GM18867 (cell line): ENCODE results near the gene MAG.
A peak's percentile ranks its signal among the peaks of the same experiment; 100 is the strongest.

ENCODE experiments used
- ATAC-seq: cut with Tn5 transposase; IDR thresholded peaks from one replicate; pipeline ENCODE4 v1.9.1; 2021; ENCODE audit warnings: mild to moderate bottlenecking, moderate library complexity; ENCODE audit not compliant: unreplicated experiment

The MAG gene

GRCh38 chr19:35265126-35265899 lies 26.6 kb upstream of the MAG start:
- no peak for ATAC-seq

- ATAC-seq, result no peak
Observed at GRCh38 chr19:35265900-35266519, 26.0 kb upstream of the MAG start.

- ATAC-seq, result no peak
Observed at GRCh38 chr19:35266520-35267352, 25.2 kb upstream of the MAG start.

GRCh38 chr19:35267353-35267817 lies 24.6 kb upstream of the MAG start:
- ATAC-seq, result no peak

- ATAC-seq, result peak; percentile 45
Observed at GRCh38 chr19:35267818-35268535, 24.0 kb upstream of the MAG start.

- peak; percentile 33 for ATAC-seq
Observed at GRCh38 chr19:35268536-35269437, 23.2 kb upstream of the MAG start, which contains the start of gene USF2. TSS of gene USF2 (plus strand) at chr19:35268962. CDS start at chr19:35269102, 140 bp downstream.

GRCh38 chr19:35269438-35270117 lies 22.4 kb upstream of the MAG start:
- ATAC-seq, result peak; percentile 47

- ATAC-seq, result no peak
Observed at GRCh38 chr19:35270381-35270811, 21.6 kb upstream of the MAG start.

GRCh38 chr19:35271546-35271945 lies 20.4 kb upstream of the MAG start:
- ATAC-seq, result no peak

- no peak for ATAC-seq
Observed at GRCh38 chr19:35272122-35272719, 19.7 kb upstream of the MAG start.

GRCh38 chr19:35272954-35273649 lies 18.9 kb upstream of the MAG start:
- no peak for ATAC-seq

GRCh38 chr19:35273686-35274259 lies 18.2 kb upstream of the MAG start:
- ATAC-seq, result no peak

GRCh38 chr19:35274323-35274722 lies 17.6 kb upstream of the MAG start:
- no peak for ATAC-seq

- no peak for ATAC-seq
Observed at GRCh38 chr19:35276706-35277281, 15.2 kb upstream of the MAG start.

- ATAC-seq, result no peak
Observed at GRCh38 chr19:35278578-35279284, 13.2 kb upstream of the MAG start.

- ATAC-seq, result no peak
Observed at GRCh38 chr19:35279374-35279773, 12.6 kb upstream of the MAG start.
